ENCODE measurements around the gene SPATA32.

DNA sequence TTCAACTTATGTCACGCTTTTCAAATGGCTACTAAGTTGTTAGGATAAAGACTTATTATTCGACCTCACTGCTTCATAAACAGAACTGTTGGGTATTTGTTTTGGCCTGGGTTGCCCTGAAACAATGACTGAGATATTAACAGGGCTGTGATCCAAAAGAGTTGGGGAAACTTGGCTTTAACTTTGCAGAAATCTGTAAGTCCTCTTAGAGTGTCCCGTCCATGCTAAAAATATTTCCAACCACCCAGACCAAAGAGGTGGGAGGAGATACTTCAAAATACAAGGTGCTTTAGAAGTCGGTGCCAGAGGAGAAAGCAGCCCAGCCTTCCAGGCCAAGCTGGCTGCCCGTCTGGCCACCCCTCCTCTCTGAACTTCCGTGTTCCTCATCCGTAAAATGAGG lies 16.1 kb upstream of the SPATA32 start:
- TF ChIP-seq EZH2 (IDR thresholded peaks at IDR 0.05) (no peak), POLR2AphosphoS5 (IDR thresholded peaks at IDR 0.05; ENCODE audit: borderline replicate concordance, low read depth, low read length) (no peak), FOXP2 (optimal IDR thresholded peaks at IDR 0.05; ENCODE audit: control extremely low read depth, extremely low read length, insufficient read depth) (no peak)

Measured in SK-N-MC (cell line).